Uterus (tissue), 4 donors: ENCODE data around the gene KCNJ10. TPM values are rescaled to one million over a fixed set of nuclear protein-coding genes. Genes with fewer than 3 reads are reported as not detected.
"Not testable (repeated sequence)": the region's sequence is repeated elsewhere in the genome, so short reads cannot be mapped to it uniquely, and the experiment has no call there.

Source experiments
- DNase-seq, 2 donors: peaks; one replicate each; pipeline ENCODE4 v3.0.0-alpha.2; 2019 to 2020
- H3K27ac ChIP-seq, 2 donors: fragments of 200-600 bp; sonication (generic); 1 replicate in 1 of 2; 2 replicates in 1 of 2; pipeline ENCODE4 v1.5.1; 2016 to 2018
- H3K27me3 ChIP-seq, 2 donors: fragments of 200-600 bp; sonication (generic); one replicate each; pipeline ENCODE4 v1.5.1; 2018 to 2019; ENCODE audit warnings: control low read depth in 1 of 2
- H3K36me3 ChIP-seq, 2 donors: fragments of 200-600 bp; sonication (generic); one replicate each; pipeline ENCODE4 v1.5.1; 2019; ENCODE audit warnings: control low read depth in 1 of 2
- H3K4me1 ChIP-seq, 2 donors: fragments of 200-600 bp; sonication (generic); one replicate each; pipeline ENCODE4 v1.5.1; 2018 to 2019; ENCODE audit warnings: control low read depth in 1 of 2
- H3K4me3 ChIP-seq, 2 donors: fragments of 200-600 bp; sonication (generic); 1 replicate in 1 of 2; 2 replicates in 1 of 2; pipeline ENCODE4 v1.5.1; 2018 to 2019; ENCODE audit warnings: mild to moderate bottlenecking in 1 of 2
- H3K9me3 ChIP-seq, 2 donors: fragments of 200-600 bp; sonication (generic); one replicate each; pipeline ENCODE4 v1.5.1; 2019; ENCODE audit warnings: control low read depth in 1 of 2
- POLR2A ChIP-seq, 2 donors: fragments of 450-650 bp; IDR thresholded peaks; one replicate each; pipeline ENCODE4 v1.6.1; 2016; ENCODE audit warnings: antibody characterized with exemption in 2 of 2, mild to moderate bottlenecking in 1 of 2, moderate library complexity in 1 of 2
- intact Hi-C: fragments of 100-400 bp; cut with DNase I; formaldehyde crosslinking; loops from one replicate; pipeline ENCODE4 v1.15.1; 2023; ENCODE audit warnings: low total_unique reads
- total RNA-seq, 4 donors: library from RNA; depleted of rRNA in 3 of 4; stranded (reverse); fragments of >200 nt in 3 of 4; gene quantifications; one replicate each; pipeline versions ENCODE4 v1.1.0 to v1.2.4, GENCODE V29; 2014 to 2023
- TF ChIP-seq, protein P1 (sequence below), 4 experiments: fragments of 200-600 bp in 2 of 4; fragments of 450-650 bp in 2 of 4; sonication (generic) in 2 of 4; IDR thresholded peaks; one replicate each; pipeline ENCODE4 v1.5.1; 2016 to 2019; ENCODE audit warnings: antibody characterized with exemption in 4 of 4, mild to moderate bottlenecking in 2 of 4, moderate library complexity in 1 of 4
- donor health status: DM: yes; HTN: yes; CAD: no.

KCNJ10 gene
- total RNA-seq, 4 donors from 2014 or later, result 0.58 TPM; not detected in 3

DNA sequence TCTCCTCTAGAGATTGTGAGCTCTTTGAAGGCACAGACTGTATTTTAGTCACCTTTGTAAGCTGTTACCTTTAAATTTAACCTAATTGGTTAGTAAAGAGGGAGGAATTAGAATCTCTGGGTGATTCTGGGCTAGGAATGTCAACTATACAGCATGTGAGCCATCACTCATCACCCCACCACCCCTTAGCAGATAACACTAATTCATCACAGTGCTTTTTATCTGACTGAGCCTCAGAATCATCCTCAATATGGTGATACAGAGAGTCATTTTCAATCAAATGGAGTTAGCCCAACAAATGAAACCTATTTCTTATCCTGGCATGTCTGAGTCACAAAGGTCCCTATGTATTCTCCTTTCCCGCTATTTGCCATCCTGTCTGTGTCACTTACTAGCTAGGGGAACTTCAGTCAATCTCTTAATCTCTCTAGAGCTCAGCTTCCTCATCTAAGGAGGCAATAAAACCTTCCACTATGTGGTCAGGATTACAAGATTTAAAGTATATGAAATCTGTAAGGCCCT is 13.3 kb downstream of the KCNJ10 start:
- Histone ChIP-seq H3K36me3 (no peaks in the 10 kb centered on the region), H3K9me3 (no peaks in the 10 kb centered on the region), H3K27ac (no peak overlapping the region), H3K4me3 (no peak overlapping the region), H3K4me1 (no peaks in the 10 kb centered on the region), H3K27me3 (no peaks in the 10 kb centered on the region)
- TF ChIP-seq, protein P1, sequence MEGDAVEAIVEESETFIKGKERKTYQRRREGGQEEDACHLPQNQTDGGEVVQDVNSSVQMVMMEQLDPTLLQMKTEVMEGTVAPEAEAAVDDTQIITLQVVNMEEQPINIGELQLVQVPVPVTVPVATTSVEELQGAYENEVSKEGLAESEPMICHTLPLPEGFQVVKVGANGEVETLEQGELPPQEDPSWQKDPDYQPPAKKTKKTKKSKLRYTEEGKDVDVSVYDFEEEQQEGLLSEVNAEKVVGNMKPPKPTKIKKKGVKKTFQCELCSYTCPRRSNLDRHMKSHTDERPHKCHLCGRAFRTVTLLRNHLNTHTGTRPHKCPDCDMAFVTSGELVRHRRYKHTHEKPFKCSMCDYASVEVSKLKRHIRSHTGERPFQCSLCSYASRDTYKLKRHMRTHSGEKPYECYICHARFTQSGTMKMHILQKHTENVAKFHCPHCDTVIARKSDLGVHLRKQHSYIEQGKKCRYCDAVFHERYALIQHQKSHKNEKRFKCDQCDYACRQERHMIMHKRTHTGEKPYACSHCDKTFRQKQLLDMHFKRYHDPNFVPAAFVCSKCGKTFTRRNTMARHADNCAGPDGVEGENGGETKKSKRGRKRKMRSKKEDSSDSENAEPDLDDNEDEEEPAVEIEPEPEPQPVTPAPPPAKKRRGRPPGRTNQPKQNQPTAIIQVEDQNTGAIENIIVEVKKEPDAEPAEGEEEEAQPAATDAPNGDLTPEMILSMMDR (IDR thresholded peaks at IDR 0.05), result no peak
- TF ChIP-seq POLR2A (IDR thresholded peaks at IDR 0.05), result no peak
- no peak for DNase-seq
- intact Hi-C loops, result no loop called here

DNA sequence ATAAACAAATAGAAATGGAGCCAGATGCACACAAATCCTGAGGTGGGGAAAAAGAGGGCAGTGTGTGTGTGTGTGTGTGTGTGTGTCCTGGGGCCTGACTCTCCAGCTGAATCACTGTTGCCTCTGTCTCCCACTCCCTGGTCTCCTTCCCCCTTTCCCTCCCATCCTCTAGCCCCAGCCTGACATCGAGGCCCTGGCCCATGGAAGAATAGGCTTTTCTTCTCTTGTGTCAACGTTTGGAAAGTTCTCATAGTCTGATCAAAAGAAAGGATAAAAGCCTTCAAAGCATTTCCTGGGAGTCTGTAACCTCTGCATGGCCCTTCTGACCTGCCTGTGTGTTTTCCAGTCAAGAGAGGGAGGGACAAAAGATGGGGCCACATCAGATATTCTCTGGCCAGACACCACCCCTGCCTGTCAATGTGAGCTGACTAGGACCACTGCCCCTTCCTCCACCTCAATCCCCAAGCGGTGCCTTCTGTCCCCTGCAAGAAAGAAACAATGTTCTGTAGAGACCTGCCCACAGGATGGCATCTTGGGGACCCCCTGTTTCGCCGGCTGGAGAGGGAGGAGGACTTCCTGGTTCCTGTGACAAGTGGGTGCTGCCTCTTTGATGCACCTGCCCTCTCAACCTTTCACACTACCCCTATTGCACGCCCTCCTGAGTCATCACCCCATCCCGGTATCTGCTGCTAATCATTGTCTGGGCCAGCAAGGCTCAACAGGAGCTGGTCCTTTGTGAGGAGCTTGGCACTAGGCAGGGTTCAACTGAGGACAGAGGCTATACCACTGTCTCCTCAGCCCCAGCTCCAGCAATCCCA is 16.2 kb downstream of the KCNJ10 start:
- H3K36me3 ChIP-seq, result no peaks in the 10 kb centered on the region
- no peaks in the 10 kb centered on the region for H3K4me1 ChIP-seq
- H3K4me3 ChIP-seq, result no peak overlapping the region
- TF ChIP-seq, protein P1 (IDR thresholded peaks at IDR 0.05), result no peak
- no peak for TF ChIP-seq POLR2A (IDR thresholded peaks at IDR 0.05)
- no peaks in the 10 kb centered on the region for H3K9me3 ChIP-seq
- H3K27ac ChIP-seq, result no peak overlapping the region
- H3K27me3 ChIP-seq, result no peaks in the 10 kb centered on the region
- no peak for DNase-seq
- intact Hi-C loops, result no loop called here

DNA sequence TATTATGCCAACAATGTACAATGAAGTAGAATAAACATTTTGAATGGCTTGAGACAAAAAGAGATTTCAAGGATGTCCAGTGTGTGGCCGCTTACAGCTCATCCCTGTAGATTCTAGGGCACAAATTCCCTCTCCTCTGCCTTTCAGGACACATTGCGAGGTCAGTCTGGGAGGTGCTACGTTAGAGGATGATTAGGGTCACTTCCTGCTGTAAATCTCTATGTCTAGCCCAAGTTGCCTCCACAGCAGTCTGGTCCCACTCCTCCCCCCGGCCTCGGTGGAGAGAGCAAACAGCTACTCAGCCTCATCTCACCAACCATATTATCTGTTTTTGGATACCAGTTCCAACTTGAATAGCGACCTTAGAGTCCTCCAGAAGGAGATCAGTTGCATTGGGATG is 17.0 kb downstream of the KCNJ10 start:
- Histone ChIP-seq H3K27ac (no peak overlapping the region), H3K27me3 (no peaks in the 10 kb centered on the region), H3K36me3 (no peaks in the 10 kb centered on the region), H3K4me3 (no peak overlapping the region), H3K4me1 (no peaks in the 10 kb centered on the region), H3K9me3 (no peaks in the 10 kb centered on the region)
- intact Hi-C loops, result no loop called here
- TF ChIP-seq POLR2A (IDR thresholded peaks at IDR 0.05), result no peak
- TF ChIP-seq, protein P1 (IDR thresholded peaks at IDR 0.05), result no peak
- no peak for DNase-seq

DNA sequence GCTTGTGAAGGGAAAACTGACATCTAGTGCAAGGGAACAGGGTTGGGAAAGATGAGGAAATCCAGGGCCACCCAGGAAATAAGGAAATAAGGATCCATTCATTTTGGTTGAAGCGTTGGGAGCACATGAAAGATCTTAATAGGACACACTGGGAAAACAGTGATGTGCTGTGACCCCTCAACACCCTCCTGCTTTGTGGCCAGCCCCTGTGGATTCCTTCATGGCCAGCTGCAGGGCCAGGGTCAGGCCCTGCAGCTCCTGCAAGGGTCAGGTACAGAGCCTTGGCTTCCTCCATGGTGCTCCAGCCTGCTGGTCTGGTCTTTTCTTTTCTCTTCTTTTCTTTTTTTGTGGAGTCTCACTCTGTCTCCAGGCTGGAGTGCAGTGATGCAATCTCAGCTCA is 19.3 kb downstream of the KCNJ10 start:
- TF ChIP-seq, protein P1 (IDR thresholded peaks at IDR 0.05), result no peak
- no peak for TF ChIP-seq POLR2A (IDR thresholded peaks at IDR 0.05)
- no peaks in the 10 kb centered on the region for H3K36me3 ChIP-seq
- no peak overlapping the region for H3K27ac ChIP-seq
- no peaks in the 10 kb centered on the region for H3K4me1 ChIP-seq
- no peaks in the 10 kb centered on the region for H3K9me3 ChIP-seq
- H3K4me3 ChIP-seq, result no peak overlapping the region
- no peak for DNase-seq
- intact Hi-C loops, result no loop called here
- H3K27me3 ChIP-seq, result no peaks in the 10 kb centered on the region

DNA sequence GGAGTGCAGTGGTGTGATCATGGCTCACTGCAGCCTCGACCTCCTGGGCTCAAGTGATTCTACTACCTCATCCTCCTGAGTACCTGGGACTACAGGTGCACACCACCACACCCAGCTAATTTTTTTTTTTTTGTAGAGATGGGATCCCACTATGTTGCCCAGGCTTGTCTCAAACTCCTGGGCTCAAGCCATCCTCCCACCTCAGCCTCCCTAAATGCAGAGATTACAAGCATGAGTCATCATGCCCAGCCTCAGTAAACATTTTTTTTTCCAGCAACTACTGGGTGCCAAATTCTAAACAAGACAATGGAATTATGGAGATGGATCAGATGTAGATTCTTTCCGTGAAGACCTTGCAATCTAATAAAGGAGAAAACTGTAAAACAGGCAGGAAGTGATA is 19.8 kb downstream of the KCNJ10 start:
- H3K9me3 ChIP-seq, H3K4me3 ChIP-seq, H3K27ac ChIP-seq, DNase-seq, H3K27me3 ChIP-seq, H3K4me1 ChIP-seq, intact Hi-C loops, H3K36me3 ChIP-seq: not testable (repeated sequence)
